ENCODE results near the gene TH. TPM values are rescaled to one million over a fixed set of nuclear protein-coding genes. Genes with fewer than 3 reads are reported as not detected.
A peak's percentile ranks its signal among the peaks of the same experiment; 100 is the strongest.

TH gene
- total and polyA plus RNA-seq, 10 donors: 0.13 to 1.0 (median 0.27) TPM; not detected in 6

GRCh38 chr11:2211113-2211971 is 39.7 kb upstream of the TH start:
- no peak overlapping the region for H3K4me3 ChIP-seq
- DNase-seq: peak; percentile 61
- H3K27ac ChIP-seq: no peak overlapping the region
- H3K4me1 ChIP-seq: peaks cover 0 to 18% (median 2%) of the 10 kb centered on the region in 6 donors
- no peaks in the 10 kb centered on the region for H3K36me3 ChIP-seq
- H3K27me3 ChIP-seq (replicated peaks in 1 of 7): peaks cover 0 to 44% (median 0%) of the 10 kb centered on the region in 7 donors
- WGBS, 5 donors: 80 to 91% (median 85%) methylated on average over 23 to 30 of the region's 30 CpGs
- TF ChIP-seq POLR2A (IDR thresholded peaks at IDR 0.05) (no peak), CTCF (IDR thresholded peaks at IDR 0.05 in 8 of 11, conservative IDR thresholded peaks at IDR 0.05 in 3 of 11) (no peak), POLR2AphosphoS5 (IDR thresholded peaks at IDR 0.05) (no peak)
- peaks cover 0 to 4% (median 0%) of the 10 kb centered on the region in 8 donors for H3K9me3 ChIP-seq
- intact Hi-C loops (cut with DNase I; ENCODE audit: low total_unique reads): no loop called here

- peak; percentile 56 for DNase-seq
- Histone ChIP-seq H3K9me3 (peaks cover 0 to 4% (median 0%) of the 10 kb centered on the region in 8 donors), H3K4me3 (no peak overlapping the region), H3K4me1 (peaks cover 0 to 18% (median 2%) of the 10 kb centered on the region in 6 donors), H3K27ac (no peak overlapping the region), H3K36me3 (no peaks in the 10 kb centered on the region), H3K27me3 (replicated peaks in 1 of 7) (peaks cover 0 to 37% (median 0%) of the 10 kb centered on the region in 7 donors)
- intact Hi-C loops (cut with DNase I; ENCODE audit: low total_unique reads): no loop called here
- 83 to 87% (median 85%) methylated on average over 15 to 16 of the region's 16 CpGs for WGBS, 5 donors
- TF ChIP-seq POLR2AphosphoS5 (IDR thresholded peaks at IDR 0.05) (no peak), CTCF (IDR thresholded peaks at IDR 0.05 in 8 of 11, conservative IDR thresholded peaks at IDR 0.05 in 3 of 11) (no peak), POLR2A (IDR thresholded peaks at IDR 0.05) (no peak)
These were observed 38.9 kb upstream of the TH start for GRCh38 chr11:2210366-2211112.

GRCh38 chr11:2209900-2210321 is 38.3 kb upstream of the TH start:
- WGBS, 5 donors: 79 to 96% (median 90%) methylated on average over 3 to 12 of the region's 12 CpGs
- H3K9me3 ChIP-seq: peaks cover 0 to 4% (median 0%) of the 10 kb centered on the region in 8 donors
- H3K4me3 ChIP-seq: no peak overlapping the region
- no peak overlapping the region for H3K27ac ChIP-seq
- intact Hi-C loops (cut with DNase I; ENCODE audit: low total_unique reads): no loop called here
- peaks cover 0 to 18% (median 2%) of the 10 kb centered on the region in 6 donors for H3K4me1 ChIP-seq
- TF ChIP-seq POLR2AphosphoS5 (IDR thresholded peaks at IDR 0.05) (no peak), POLR2A (IDR thresholded peaks at IDR 0.05) (no peak), CTCF (IDR thresholded peaks at IDR 0.05 in 8 of 11, conservative IDR thresholded peaks at IDR 0.05 in 3 of 11) (no peak)
- DNase-seq: peak; percentile 56
- no peaks in the 10 kb centered on the region for H3K36me3 ChIP-seq
- peaks cover 0 to 37% (median 0%) of the 10 kb centered on the region in 7 donors for H3K27me3 ChIP-seq (replicated peaks in 1 of 7)

Measured in spleen (tissue), 11 donors.